ENCODE data around the gene HSPBAP1. TPM values are rescaled to one million over a fixed set of nuclear protein-coding genes. Genes with fewer than 3 reads are reported as not detected.
"Not testable (repeated sequence)": the region's sequence is repeated elsewhere in the genome, so short reads cannot be mapped to it uniquely, and the experiment has no call there.

Gene HSPBAP1
- polyA plus RNA-seq, 4 donors, result 10.0 to 17.3 (median 13.2) TPM

- DNase-seq (ENCODE audit: low read depth in 4 of 4, low spot score in 2 of 4), result no peak
Observed at GRCh38 chr3:122745369-122746021, 48.1 kb downstream of the HSPBAP1 start.

- no peak for DNase-seq (ENCODE audit: low read depth in 4 of 4, low spot score in 2 of 4)
Observed at GRCh38 chr3:122743581-122744120, 50.0 kb downstream of the HSPBAP1 start.

- no peak for DNase-seq (ENCODE audit: low read depth in 4 of 4, low spot score in 2 of 4)
Observed at GRCh38 chr3:122742234-122742633, 51.4 kb downstream of the HSPBAP1 start.

- DNase-seq (ENCODE audit: low read depth in 4 of 4, low spot score in 2 of 4), result no peak
Observed at GRCh38 chr3:122739172-122739571, 54.5 kb downstream of the HSPBAP1 start.

GRCh38 chr3:122732682-122733525 is 60.7 kb downstream of the HSPBAP1 start:
- not testable (repeated sequence) for DNase-seq (ENCODE audit: low read depth in 4 of 4, low spot score in 2 of 4)

- DNase-seq (ENCODE audit: low read depth in 4 of 4, low spot score in 2 of 4), result no peak
Observed at GRCh38 chr3:122730240-122730639, 63.4 kb downstream of the HSPBAP1 start.

GRCh38 chr3:122728756-122729514 is 64.7 kb downstream of the HSPBAP1 start:
- no peak for DNase-seq (ENCODE audit: low read depth in 4 of 4, low spot score in 2 of 4)

- no peak for DNase-seq (ENCODE audit: low read depth in 4 of 4, low spot score in 2 of 4)
Observed at GRCh38 chr3:122728186-122728585, 65.4 kb downstream of the HSPBAP1 start.

- no peak for DNase-seq (ENCODE audit: low read depth in 4 of 4, low spot score in 2 of 4)
Observed at GRCh38 chr3:122727766-122728165, 65.9 kb downstream of the HSPBAP1 start.

- DNase-seq (ENCODE audit: low read depth in 4 of 4, low spot score in 2 of 4), result no peak
Observed at GRCh38 chr3:122727294-122727693, 66.3 kb downstream of the HSPBAP1 start.

- no peak for DNase-seq (ENCODE audit: low read depth in 4 of 4, low spot score in 2 of 4)
Observed at GRCh38 chr3:122725106-122725505, 68.5 kb downstream of the HSPBAP1 start.

GRCh38 chr3:122719273-122719921 is 74.2 kb downstream of the HSPBAP1 start:
- DNase-seq (ENCODE audit: low read depth in 4 of 4, low spot score in 2 of 4), result no peak

- DNase-seq (ENCODE audit: low read depth in 4 of 4, low spot score in 2 of 4), result no peak
Observed at GRCh38 chr3:122716667-122717066, 77.0 kb downstream of the HSPBAP1 start.

GRCh38 chr3:122714273-122714672 is 79.4 kb downstream of the HSPBAP1 start:
- no peak for DNase-seq (ENCODE audit: low read depth in 4 of 4, low spot score in 2 of 4)

GRCh38 chr3:122710616-122711251 is 82.9 kb downstream of the HSPBAP1 start:
- not testable (repeated sequence) for DNase-seq (ENCODE audit: low read depth in 4 of 4, low spot score in 2 of 4)

- DNase-seq (ENCODE audit: low read depth in 4 of 4, low spot score in 2 of 4), result no peak
Observed at GRCh38 chr3:122705379-122705778, 88.3 kb downstream of the HSPBAP1 start.

GRCh38 chr3:122700193-122700592 is 93.4 kb downstream of the HSPBAP1 start:
- DNase-seq (ENCODE audit: low read depth in 4 of 4, low spot score in 2 of 4), result no peak

GRCh38 chr3:122697952-122698620 is 95.5 kb downstream of the HSPBAP1 start:
- DNase-seq (ENCODE audit: low read depth in 4 of 4, low spot score in 2 of 4), result no peak

- DNase-seq (ENCODE audit: low read depth in 4 of 4, low spot score in 2 of 4), result no peak
Observed at GRCh38 chr3:122695927-122696561, 97.6 kb downstream of the HSPBAP1 start.

Data from left renal cortex interstitium (tissue), 4 donors.